ENCODE measurements around the gene OPCML.

DNA sequence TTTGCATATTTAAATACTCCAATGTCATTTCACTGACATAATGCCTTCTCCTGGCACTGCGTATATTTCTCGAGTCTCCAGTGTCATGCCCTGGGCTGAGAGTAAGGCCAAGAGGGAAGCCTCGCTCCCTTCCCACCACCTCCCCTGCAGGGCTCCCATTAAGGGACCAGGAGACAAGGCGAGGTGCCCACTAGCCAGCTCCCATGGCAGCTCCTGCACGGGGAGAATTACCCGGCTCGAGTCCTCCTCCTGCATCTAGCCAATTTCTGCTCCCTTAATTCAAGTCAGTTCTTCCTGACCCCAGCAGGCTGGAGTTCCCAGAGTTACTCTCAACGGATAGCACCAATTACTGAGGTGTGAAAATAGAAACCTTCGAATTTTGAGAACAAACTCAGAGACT lies 31.9 kb downstream of the OPCML start:
- no peak for TF ChIP-seq TCF7L2 (IDR thresholded peaks at IDR 0.05; ENCODE audit: low read depth, low read length)
- no peak for TF ChIP-seq POLR2AphosphoS5 (IDR thresholded peaks at IDR 0.05; ENCODE audit: low read depth, low read length)
- TF ChIP-seq, protein P1, sequence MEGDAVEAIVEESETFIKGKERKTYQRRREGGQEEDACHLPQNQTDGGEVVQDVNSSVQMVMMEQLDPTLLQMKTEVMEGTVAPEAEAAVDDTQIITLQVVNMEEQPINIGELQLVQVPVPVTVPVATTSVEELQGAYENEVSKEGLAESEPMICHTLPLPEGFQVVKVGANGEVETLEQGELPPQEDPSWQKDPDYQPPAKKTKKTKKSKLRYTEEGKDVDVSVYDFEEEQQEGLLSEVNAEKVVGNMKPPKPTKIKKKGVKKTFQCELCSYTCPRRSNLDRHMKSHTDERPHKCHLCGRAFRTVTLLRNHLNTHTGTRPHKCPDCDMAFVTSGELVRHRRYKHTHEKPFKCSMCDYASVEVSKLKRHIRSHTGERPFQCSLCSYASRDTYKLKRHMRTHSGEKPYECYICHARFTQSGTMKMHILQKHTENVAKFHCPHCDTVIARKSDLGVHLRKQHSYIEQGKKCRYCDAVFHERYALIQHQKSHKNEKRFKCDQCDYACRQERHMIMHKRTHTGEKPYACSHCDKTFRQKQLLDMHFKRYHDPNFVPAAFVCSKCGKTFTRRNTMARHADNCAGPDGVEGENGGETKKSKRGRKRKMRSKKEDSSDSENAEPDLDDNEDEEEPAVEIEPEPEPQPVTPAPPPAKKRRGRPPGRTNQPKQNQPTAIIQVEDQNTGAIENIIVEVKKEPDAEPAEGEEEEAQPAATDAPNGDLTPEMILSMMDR (IDR thresholded peaks at IDR 0.05) = no peak
